HG02610 (cell line): ENCODE measurements around the gene CLDND2.

Source experiments
- ATAC-seq: cut with Tn5 transposase; IDR thresholded peaks from one replicate; pipeline ENCODE4 v1.9.1; 2021; ENCODE audit warnings: mild to moderate bottlenecking, moderate library complexity; ENCODE audit not compliant: unreplicated experiment

CLDND2 gene

DNA sequence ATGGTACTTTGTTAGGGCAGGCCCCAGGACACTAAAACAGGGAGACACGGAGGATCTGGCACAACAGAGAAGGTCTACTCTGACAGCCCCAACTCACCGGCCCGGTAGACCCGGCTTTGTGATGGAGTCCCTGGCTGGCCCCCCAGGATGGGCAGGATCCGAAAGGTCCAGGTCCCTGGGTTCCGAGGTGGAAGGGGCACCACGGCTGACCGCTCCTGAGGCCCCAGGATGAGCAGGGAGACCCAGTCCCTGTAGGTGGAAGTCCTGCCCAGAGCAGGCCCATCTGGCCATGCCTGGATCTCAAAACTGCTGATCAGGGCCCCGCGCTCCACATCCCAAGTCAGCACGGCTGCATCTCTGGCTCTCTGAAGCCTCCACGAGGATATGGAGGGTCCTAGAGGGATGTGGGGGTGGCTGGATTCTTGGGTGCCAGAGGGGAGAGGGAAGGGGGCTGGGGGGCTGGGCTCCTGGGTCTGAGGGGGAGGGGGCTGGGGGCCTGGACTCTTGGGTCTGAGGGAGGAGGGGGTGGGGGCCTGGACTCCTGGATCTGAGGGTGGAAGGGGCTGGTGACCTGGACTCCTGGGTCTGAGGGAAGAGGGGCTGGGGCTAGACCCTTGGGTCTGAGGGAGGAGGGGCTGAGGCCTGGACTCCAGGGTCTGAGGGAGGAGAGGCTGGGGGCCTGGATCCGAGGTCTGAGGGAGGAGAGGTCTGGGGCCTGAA is 31.5 kb downstream of the CLDND2 start:
- ATAC-seq: no peak

DNA sequence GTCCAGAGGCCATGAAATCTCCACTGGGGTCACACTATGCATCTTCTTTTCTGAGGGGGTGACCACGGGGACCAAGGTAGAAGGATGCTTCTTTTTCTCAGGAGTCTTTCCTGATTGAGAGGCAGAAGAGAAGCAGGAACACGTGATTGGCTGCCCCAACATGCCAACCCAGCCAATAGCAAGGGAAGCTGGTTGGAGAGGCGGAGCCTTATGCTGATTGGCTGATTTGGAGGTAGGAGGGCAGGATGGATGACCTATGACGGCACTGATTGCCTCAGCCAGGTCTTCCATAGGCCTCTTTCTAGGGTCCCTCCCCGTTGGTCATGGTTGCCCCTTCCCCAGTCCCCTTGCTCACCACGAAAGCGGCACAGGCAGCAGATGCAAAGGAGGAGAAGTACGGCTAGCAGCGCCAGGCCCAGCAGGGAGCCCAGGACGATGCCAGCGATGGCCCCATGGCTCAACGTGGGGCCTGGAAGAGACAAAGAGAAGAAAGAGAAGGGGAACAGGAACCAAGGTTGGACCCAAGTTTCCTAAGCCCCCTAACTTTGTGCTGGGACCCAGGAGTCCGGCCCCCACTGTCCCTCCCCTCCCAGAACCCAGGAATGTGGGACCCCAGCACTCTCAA is 34.9 kb downstream of the CLDND2 start:
- ATAC-seq: no peak

DNA sequence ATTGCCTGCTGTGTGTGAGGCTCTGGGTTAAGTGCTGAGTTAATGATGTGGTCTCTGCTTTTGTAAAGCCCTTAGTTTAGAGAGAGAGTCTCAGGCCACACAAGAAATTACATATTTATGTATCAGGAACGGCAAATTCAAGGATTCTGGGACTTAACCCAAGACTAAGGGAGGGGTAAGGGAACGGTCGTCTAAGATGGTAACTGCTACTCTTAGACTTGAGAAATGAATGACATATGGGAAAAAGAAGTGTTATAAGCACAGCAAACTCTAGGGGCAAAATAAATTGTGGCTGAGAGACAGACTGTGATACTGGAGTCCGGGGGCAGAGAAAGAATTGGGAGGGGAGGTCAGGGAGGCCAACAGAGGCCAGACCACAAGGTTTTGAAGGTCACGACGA is 37.1 kb downstream of the CLDND2 start:
- ATAC-seq: no peak

DNA sequence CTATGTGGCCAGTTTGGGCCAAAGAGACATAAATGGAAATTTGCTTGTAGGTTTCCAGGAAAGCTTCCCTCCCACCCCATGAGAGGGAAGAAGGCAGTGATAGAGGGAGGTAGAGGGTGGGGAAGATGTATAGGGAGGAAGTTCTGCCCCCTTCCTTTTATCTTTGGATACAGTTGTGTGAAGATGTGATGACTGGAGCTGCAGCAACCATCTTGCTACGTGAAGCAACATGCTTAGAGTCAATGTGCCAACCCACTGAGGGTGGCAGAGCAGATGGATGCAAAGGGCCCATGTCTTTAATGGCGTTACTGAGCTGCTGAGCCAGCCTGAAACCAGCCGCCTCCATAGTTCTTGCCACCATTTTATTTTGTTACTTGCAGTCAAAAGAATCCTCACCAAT is 37.6 kb downstream of the CLDND2 start:
- no peak for ATAC-seq

DNA sequence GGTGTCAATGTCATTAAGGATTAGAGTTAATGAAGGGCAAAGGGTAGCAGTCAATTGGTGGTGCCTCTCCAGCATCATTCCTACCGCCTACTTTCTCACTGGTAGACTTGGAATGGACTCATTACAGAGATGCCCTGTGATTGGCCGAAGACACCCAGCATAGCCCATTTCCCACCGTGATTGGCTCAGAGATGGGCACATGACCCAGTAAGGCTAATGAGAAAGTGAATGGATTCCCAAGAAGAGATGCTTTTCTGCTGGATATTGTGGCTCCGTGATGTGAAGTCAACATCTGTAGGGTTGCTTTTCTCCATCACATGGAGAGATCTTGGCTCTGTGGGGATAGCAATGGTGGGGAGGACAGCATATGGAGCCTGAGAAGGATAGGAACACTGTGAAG is 38.4 kb downstream of the CLDND2 start:
- no peak for ATAC-seq

DNA sequence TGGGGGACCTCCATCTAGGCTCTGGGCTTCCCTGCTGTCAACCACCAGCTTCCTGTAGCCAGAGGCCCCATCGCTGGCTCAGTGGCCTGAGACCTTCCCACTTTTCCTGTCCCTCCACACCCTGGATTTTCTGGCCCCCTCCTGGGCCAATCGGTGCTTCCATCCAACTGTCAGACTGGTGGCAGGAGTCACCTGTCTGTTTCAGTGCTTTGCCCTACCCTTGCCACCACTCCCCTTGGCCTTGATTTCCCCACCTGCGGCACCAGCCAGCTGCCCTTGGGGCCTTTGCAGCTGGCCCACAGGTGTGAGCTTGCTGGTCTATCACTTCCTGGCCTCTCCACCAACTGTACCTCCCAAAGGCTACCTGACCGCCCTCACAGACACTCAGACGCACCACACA is 39.4 kb downstream of the CLDND2 start:
- no peak for ATAC-seq

DNA sequence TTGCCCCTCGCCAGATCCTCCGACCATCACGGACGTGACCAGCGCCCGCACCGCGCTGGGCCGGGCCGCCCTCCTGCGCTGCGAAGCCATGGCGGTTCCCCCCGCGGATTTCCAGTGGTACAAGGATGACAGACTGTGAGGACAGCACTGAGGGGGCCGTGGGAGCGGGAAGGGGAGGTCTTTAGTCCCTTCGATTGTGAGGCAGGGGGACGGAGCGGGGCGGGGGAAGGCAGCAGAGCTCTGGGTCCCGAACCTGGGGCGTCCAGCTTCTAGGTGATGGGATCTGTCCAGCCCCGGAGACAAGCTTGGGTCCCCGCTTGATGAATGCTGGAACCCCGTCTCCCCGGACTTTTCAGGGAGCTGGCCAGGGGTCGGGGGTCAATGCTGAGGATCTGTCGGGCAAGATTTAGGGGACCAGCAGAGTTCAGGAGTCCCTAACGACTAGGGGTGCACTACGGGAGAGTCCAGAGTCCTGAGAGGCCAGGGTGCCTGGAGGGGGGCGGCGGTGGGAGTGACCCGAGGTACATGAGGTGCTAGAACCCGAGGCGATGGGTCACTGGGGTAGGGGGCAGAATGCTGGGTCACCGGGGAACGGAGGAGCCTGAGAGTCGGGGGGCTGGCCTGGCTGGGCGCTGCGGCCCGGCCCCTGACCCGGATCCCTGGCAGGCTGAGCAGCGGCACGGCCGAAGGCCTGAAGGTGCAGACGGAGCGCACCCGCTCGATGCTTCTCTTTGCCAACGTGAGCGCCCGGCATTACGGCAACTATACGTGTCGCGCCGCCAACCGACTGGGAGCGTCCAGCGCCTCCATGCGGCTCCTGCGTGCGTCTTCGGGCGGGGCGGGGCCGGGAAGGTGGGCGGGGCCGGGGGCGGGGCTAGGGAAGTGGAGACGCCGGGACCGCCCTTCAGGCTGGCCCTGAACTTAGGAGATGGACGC is 41.5 kb downstream of the CLDND2 start:
- ATAC-seq: no peak

DNA sequence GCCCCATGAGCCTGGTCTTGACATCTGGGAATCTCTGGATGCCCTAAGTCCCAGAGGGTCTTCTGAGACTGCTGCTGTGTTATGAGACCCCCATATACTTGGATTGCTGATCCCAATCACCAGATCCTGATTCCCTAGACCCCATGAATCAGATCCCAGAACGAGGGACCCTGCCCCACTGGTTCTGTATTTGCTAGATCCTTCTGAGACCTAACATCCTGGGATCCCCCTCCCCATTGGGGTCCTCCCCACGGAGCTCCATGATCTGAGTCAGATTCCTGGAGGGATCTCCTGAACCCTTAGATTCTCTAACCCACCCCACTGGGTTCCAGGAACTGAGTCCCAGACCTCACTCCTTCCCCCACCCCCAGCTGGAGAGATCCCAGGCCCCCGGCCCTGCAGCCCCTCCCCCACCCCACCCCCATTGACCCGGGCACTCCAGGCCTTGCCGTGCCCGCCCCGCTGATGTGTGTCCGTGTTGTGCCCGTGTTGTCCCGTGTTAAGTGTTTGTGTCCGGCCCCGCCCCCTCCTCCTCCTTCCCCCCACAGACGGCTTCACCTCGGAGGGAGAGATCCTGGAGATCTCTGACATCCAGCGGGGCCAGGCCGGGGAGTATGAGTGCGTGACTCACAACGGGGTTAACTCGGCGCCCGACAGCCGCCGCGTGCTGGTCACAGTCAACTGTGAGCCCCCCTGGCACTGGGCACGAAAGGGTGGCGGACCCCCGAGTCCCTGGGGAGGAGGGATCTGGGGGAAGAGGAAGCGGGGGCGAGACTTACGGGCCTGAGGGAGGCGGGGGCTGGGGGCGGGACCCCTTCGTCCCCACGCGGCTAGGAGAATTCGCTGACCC is 42.4 kb downstream of the CLDND2 start:
- ATAC-seq: no peak

DNA sequence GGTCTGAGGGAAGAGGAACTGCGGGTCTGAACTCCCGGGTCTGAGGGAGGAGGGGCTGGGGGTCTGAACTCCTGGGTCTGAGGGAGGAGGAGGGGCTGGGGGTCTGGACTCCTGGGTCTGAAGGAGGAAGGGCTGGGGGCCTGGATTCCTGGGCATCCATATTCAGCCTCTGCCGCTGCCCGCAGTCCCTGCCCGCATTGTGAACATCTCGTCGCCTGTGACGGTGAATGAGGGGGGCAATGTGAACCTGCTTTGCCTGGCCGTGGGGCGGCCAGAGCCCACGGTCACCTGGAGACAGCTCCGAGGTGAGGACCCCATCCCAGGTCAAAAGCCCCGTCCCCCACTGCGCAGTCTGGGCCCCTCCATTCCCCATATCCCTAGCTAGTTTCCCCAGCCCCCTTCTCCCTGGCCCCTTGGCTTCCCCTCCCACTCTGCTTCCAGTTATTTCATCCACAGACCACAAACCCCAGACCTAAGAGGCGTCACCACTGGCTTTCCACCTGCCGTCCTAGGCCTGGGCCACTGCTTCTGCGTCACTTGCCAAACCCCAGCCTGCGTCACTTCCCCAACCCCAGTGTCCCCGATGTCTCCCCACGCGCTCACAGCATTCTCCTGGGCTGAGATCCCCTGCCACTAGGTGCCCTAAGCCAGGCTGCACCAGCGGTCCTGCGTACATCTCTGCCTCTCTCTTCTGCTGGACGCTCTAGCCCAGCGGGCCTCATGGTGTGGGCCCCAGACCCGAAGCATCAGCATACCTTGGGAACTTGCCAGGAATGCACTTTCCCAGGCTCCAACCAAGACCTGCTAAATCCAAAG is 43.4 kb downstream of the CLDND2 start:
- ATAC-seq: no peak

DNA sequence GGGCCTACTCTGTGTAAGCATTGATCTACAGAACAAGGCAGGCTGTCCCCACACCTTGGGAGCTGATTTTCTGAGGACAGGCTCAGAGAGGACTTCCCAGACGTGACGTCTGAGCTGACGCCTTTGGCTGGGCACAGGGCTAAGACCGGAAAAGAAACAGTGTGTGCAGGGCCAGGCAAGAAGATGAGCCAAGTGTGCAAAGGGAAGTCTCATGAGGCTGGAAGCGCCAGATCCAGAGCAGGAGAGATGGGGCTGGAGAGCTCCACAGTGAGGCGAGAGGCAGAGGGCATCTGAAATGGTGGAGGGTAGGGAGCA is 44.7 kb downstream of the CLDND2 start:
- ATAC-seq: no peak

DNA sequence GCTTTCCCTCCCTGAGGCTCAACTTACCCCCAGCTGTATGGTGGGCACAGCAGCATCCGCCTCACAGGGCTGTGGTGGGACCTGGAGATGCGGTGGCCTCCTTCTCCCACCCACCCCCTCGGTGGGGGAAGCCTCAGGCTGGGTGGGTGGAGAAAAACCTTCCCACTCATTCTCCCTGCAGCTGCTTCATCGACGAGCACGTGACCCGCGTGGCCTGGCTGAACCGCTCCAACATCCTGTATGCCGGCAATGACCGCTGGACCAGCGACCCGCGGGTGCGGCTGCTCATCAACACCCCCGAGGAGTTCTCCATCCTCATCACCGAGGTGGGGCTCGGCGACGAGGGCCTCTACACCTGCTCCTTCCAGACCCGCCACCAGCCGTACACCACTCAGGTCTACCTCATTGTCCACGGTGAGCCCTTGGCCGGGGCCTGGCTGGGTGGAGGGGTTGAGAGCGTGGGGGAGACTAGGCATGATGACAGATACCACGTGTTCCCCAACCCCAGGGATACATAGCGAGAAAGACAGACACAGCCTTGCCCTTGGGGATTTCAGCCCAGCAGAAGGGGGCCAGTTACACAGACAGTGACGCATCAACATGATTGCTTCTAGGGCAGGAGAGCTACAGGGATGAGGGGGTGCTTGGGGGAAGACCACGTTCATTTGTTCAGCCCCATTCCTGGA is 45.2 kb downstream of the CLDND2 start:
- ATAC-seq: no peak

DNA sequence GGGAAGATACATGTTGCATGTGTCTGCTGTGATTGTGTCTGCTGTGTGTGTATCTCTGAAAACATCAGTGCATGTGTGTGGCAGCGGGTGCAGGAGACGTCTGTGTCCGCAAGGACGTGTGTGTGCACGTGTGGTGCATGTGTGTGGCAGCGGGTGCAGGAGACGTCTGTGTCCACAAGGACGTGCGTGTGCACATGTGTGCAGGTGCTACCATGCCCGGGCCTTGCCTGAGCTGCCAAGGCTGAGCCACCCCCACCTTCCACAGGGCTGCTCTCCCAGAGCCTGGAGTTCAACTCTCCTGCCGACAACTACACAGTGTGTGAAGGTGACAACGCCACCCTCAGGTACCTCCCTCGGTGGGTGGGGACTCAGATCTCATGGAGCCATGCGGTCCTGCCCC is 47.0 kb downstream of the CLDND2 start:
- no peak for ATAC-seq

DNA sequence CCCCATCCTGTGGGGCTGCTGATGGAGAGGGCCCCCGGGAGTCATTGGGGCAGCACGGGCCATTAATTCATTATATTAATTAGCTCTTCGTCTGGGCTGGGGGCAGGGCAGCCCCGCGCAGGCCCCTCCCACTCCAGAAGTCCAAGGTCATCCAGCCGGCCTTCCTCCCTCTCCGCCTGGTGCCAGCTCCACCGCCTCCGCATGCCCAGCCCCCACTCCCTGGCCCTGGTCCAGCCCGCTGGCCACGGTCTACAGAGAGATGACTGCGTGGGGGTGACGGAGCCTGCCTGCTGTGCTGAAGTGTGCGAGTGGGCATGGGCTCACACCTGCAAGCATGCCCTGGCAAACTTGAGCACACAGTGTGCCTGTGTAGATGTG is 48.5 kb downstream of the CLDND2 start:
- no peak for ATAC-seq

DNA sequence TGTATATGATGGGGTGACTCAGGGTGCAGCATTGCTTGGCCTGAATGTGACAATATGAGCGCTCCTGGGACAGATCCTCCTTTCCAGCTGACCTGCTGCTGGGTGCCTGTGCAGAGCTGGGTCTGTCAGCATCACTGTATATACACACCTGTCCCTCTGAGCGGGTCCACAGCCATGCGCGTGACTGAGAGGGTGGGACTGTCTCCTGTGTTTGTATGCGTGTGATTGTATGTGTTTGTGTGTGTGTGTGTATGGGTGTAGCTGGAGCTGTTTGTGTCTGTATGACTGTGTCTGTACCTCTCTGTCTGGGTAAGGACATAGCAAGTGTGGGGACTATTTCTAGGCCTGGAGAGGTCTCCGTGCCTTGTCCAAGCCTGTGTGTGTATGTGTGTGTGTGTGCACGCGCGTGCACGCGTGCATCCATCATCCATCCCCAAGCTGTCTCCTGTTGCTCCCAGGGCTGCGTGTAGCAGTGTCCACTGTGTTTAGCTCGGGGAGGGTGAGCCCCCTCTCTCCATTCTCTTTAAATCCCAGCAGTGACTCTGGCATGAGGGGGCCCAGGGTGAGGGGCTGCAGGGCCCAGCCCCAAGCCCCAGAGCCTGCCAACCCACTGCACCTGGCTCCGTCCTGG is 49.0 kb downstream of the CLDND2 start:
- no peak for ATAC-seq

DNA sequence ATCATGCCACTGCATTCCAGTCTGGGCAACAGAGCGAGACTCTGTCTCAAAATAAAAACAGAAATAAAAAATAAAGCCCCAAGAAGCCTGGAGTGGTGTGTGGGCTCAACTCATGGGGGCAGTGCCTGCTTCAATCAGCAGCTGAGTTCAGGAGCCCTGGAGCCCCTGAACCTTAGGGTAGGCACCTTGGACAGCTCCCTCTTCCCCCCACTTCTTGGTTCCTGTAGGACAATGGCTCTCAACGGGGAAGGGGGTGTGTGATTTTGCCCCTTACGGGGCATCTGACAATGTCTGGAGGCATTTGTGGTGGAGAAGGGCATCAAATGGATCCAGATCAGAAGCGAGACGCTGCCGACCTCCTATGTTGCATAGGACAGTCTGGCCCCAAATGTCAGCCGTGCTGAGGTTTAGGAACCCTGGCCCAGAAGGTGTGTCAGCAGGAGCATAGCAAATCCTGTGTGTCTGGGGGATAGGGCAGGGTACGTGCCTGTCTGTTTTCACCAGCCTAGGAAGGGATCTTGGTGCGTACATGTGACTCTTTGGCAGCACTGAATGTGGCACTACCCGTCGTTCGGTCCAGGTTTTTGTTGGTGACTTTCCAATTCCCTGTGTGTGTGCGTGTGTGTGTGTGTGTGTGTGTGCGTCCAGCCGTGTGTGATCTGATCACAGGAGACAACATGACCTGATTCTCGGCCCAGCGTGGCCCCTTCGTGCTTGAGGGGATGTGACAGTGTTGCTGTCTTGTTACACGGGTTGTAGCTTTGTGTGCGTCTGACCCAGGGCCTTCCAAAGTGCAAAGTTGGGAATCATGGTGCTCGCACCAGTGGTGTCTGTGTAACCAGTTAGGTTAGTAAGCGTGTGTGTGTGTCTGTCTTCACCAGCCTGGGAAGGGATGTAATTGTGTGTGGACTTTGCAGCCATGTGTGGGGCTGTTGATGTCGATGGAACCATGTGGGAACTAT is 49.8 kb downstream of the CLDND2 start:
- no peak for ATAC-seq

DNA sequence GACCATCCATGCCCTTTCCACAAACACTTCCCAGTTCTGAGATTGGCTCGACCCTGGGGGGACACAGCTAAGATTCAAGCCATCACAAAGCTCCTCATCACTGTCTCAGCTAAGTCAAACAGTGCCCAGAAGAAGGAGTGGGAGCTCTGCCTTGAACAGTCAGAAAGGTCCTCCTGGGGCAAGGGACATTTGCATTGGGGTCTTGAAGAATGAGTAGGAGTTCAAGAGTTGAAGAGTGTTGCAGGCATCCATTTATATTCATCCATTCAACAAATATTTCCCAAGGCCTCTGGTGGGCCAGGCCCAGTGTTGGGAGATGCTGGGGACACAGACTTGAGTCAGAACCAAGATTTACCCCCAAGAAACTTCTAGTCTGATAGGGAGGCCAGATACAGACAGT is 50.8 kb downstream of the CLDND2 start:
- ATAC-seq: no peak

DNA sequence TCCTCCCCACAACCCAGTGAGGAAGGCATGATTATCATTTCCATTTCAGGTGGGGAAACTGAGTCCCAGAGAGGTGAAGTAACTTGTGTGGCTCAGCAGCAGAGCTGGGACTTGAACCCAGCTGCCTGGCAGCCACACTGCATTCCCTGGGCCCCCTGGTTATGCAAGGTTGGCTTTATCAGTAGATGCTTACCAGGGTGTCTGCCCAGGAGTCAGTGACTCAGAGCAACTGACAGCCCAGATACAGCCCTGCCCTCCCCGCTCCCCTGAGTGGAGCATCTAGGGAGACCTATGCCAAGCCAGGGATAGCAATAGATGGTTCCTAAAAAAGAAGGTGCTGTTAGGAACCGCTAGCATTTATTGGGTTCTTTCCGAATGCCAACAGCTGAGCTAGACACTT is 51.4 kb downstream of the CLDND2 start:
- ATAC-seq: no peak
